Fibroblast of skin of scalp (primary cell): ENCODE data around the gene SCLY.

ENCODE experiments used
- DNase-seq: peaks from one replicate; pipeline ENCODE4 v3.0.0-alpha.2; 2013

The SCLY gene

GRCh38 chr2:238075397-238075796, 14.6 kb downstream of the SCLY start:
- no peak for DNase-seq

- peak; percentile 33 for DNase-seq
These were observed 16.5 kb downstream of the SCLY start for GRCh38 chr2:238077292-238077691.

GRCh38 chr2:238079874-238080327, 19.1 kb downstream of the SCLY start:
- no peak for DNase-seq

- no peak for DNase-seq
These were observed 19.7 kb downstream of the SCLY start for GRCh38 chr2:238080518-238080917.

GRCh38 chr2:238081150-238081549, 20.3 kb downstream of the SCLY start:
- no peak for DNase-seq

- DNase-seq: no peak
These were observed 20.8 kb downstream of the SCLY start for GRCh38 chr2:238081561-238081960.

- no peak for DNase-seq
These were observed 21.4 kb downstream of the SCLY start for GRCh38 chr2:238082151-238082550.

- DNase-seq: no peak
These were observed 22.0 kb downstream of the SCLY start for GRCh38 chr2:238082827-238083226.

- DNase-seq: no peak
These were observed 23.1 kb downstream of the SCLY start for GRCh38 chr2:238083919-238084318.

- no peak for DNase-seq
These were observed 24.0 kb downstream of the SCLY start for GRCh38 chr2:238084761-238085160.

- no peak for DNase-seq
These were observed 25.1 kb downstream of the SCLY start for GRCh38 chr2:238085899-238086298.

- no peak for DNase-seq
These were observed 26.4 kb downstream of the SCLY start for GRCh38 chr2:238087211-238087610.

- no peak for DNase-seq
These were observed 30.1 kb downstream of the SCLY start for GRCh38 chr2:238090887-238091286.

GRCh38 chr2:238091436-238092060, 30.7 kb downstream of the SCLY start:
- no peak for DNase-seq

- DNase-seq: no peak
These were observed 31.8 kb downstream of the SCLY start for GRCh38 chr2:238092486-238093035.

GRCh38 chr2:238093181-238094140, 32.7 kb downstream of the SCLY start:
- no peak for DNase-seq

GRCh38 chr2:238094438-238095022, 33.7 kb downstream of the SCLY start:
- no peak for DNase-seq

GRCh38 chr2:238095143-238095542, 34.3 kb downstream of the SCLY start:
- no peak for DNase-seq

GRCh38 chr2:238096311-238097011, 35.7 kb downstream of the SCLY start:
- DNase-seq: no peak

- no peak for DNase-seq
These were observed 36.6 kb downstream of the SCLY start for GRCh38 chr2:238097201-238097987.
